NCI-H2029 treated with DMSO at 0.1 percent for 48 hours (cell line): ENCODE data around the gene GDF10.

ENCODE experiments used
- DNase-seq: peaks from one replicate; lab custom pipeline; 2025; lab: John Stamatoyannopoulos, UW

The GDF10 gene

DNA sequence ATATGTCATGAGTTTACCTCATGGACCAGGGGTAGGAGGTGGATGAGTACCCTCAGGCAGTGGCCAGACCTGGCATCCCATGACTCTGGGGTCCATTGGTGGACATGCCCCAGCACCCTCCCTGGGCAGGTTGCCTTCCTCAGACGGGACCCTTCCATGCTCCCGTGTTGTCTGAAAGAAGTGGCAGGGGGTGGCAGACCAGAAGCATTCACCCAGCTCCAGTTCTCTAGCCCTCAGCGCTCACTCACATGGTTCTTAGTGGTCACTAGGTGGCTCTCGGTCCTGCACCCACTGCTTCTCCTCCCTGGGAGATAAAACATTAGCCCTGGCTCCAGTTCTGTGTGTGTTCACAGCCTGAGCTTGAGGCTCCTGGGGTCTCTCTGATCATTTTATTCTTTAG is 54.2 kb downstream of the GDF10 start:
- no peak for DNase-seq

DNA sequence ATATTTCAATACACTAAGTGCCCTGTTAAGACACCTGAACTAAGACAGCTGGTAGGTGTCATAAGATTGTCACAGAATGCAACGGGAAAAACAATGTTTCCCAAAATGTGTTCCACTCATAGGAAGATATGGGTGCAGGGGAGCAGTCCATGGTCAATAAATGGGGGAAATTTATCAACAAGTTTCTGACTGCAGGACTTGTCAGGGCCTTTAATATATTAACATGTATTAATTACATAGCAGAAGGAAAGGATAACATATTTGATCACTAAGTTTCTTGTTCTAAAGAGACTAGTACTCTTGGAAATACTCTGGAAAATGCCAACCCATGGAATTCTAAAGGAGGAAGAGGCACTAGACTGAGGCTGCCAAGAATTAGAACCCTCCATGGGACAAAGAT is 54.9 kb downstream of the GDF10 start:
- no peak for DNase-seq

DNA sequence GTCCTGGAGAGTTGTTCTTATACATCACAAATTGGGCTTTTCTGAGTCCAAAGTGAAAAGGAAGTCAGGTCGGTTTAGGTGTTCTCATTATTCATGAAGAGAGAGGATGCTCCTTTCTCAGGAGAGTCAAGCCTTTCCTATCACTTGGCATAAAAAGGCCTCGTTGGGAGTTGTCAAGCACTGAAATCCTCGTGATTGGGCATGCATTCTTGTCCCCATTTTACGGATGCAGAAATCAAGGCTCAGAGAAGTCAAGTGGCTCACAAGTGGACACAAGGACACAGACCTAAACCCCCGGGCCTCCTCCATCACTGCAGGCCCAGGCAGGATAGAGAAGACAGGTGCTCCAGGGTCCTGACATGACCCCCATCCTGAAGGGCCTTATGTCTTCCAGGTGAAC is 56.7 kb downstream of the GDF10 start:
- no peak for DNase-seq

DNA sequence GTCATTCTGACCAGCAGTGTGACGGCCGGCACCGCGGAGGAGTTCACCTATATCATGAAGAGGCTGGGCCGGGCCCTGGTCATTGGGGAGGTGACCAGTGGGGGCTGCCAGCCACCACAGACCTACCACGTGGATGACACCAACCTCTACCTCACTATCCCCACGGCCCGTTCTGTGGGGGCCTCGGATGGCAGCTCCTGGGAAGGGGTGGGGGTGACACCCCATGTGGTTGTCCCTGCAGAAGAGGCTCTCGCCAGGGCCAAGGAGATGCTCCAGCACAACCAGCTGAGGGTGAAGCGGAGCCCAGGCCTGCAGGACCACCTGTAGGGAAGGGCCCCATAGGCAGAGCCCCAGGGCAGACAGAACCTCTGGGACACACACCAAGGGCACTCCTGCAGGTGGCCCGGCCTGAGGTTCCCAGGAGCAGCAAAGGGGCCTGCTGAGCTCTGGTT is 57.2 kb downstream of the GDF10 start:
- DNase-seq = no peak

DNA sequence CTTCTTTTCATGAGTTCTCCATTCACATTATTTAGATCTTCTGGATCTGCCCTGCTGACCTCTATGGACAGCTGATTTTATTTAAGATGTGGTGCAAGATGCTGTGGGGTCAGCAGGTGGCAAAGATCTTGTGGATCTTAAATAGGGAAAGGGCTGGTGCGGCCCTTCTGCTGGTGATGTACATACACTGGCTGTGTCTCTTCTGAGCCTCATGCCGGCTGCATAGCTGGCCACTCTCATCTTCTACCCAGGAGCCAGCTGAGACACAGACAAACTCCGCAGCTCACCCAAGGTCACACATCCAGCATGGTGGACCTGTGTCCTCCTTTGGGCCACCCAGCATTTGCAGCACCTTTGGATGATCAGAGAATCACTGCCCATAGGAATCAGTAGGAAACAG is 57.9 kb downstream of the GDF10 start:
- DNase-seq = no peak

DNA sequence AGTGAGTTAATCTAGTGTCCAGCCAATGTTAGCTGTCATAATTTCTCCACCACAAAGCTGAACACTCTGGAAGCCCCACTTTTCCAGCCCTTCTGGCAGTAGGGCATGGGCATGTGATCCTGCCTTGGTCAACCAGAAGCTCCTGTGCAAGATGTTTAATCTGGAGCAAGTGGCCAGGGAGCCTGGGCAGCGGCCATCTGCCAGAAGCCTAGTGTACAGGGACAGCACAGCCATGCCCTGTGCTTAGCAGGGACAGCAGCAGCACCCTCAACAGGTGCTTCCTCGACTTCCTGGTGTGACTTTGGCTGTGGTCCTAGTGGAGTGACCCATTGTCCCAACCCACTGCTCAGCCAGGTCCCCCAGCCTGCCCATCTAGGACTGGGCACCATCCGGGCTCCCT is 58.5 kb downstream of the GDF10 start:
- no peak for DNase-seq

DNA sequence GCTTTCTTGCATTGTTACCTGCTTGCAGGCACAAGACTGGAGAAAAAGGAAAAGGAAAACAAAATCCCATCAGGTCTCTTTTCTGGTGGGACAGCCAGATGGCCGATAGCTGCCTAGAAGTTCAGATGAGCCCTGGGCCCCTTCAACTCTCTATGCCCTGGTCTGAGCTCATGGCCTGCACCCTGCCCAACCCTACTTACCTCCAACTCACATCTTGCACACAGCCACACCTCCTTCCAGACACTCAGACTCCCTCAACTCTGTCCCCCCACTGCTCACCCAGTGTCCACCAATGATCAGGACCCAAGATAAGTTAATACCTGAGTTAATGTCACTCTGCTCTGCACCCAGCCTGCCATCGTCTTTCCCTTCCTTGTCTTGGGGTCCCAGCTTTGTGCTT is 59.1 kb downstream of the GDF10 start:
- DNase-seq = no peak

DNA sequence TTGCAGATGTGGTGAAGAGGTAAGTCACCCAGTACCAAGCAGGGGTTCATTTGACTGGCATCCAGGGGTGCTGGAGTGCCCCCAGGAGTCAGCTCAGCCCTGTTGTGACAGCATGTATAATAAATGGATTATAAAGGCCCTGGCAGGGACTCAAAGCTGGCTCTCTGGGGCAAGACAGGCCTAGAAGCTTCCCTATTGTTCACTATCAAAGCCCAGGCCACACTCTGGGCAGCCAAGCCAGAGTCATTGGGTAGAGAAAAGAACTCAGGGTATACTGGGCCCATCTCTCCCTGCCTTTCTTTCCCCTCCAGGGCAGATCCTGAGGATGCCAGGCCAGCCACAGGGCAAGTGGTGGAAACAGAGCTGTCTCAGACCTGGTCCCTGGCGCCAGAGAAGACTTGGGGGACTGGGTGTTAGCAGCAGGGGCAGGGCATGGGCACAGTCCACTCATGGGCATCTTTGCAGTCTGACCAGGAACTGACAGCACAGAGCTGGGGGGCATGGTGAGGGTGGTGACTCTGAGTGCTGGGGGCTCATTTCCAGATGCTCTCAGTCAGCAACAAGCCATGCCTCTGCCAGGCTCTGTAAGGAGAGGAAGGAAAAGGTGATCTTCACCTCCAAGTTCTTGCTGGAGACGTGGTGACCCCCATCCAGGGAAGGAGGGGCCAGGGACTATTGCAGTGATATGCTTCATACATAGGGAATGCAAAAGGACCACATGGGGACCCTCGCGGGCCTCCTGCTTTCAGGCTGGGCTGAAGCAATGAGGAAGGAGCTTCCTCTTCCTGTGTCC is 59.8 kb downstream of the GDF10 start:
- DNase-seq = no peak

DNA sequence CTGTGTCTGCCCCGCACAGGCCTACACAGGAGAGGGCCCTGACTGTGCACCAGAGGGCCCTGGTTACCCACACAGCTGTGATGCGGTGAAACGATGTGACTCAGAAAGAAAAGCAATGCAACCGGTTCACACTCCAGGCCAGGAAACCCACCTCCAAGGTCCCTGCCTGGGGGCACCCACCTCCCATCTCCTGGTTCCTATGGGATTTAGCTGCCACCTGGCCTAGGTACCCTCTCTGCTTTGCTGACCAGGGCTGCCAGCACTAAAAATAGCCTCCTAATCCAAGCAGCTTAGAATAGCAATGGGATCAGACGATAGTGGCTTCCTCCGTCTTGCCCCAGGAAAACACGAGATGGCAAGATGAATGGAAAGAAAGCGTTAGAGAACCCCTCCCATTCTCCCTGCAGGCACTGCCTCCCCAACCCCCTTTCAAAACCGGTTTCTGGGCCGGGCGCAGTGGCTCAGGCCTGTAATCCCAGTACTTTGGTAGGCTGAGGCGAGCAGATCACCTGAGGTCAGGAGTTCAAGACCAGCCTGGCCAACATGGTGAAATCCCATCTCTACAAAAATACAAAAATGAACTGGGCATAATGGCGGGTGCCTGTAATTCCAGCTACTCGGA is 60.5 kb downstream of the GDF10 start:
- DNase-seq = no peak

DNA sequence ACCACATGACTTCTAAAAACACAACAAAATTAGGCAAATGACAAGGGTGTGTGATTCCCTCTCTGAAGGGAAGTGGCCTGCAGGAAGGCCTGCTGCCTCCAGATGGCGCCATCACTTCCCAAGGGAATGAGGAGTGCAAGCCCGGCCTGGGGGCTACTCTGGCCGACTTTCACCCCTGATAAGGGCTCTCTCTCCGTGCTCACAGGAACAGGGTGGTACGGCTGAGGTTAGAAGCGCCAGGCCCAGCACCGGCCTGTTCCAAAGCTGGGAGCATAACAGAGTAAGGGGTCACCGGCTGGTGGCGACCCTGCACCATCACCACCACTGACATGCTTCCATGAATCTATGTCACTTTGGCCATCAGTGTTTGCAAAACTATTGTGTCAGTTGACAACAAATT is 61.3 kb downstream of the GDF10 start:
- DNase-seq = no peak

DNA sequence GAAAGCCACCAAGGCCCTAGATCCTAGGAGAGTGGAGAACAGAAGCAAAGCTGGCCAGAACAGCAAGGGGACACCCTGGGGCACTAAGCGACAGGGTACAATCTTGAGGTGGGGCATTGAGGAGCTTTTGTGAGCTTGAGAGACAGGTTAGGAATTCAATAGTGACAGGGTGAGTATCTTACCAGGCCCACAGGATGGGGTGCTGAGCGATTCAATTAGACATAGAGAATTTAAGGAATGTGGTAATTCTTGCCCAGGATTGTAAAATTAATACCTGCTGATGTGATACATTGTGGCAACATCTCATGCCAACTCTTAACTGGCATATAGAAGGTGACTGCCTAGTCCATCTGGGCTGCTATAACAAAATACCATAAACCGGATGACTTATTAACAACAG is 62.2 kb downstream of the GDF10 start:
- DNase-seq = no peak
